ENCODE measurements around the gene KLHL2. TPM values are rescaled to one million over a fixed set of nuclear protein-coding genes. Genes with fewer than 3 reads are reported as not detected.
"Not testable (repeated sequence)": the region's sequence is repeated elsewhere in the genome, so short reads cannot be mapped to it uniquely, and the experiment has no call there.

The KLHL2 gene
- polyA plus RNA-seq, 4 donors, result 18.4 to 25.5 (median 20.4) TPM

DNA sequence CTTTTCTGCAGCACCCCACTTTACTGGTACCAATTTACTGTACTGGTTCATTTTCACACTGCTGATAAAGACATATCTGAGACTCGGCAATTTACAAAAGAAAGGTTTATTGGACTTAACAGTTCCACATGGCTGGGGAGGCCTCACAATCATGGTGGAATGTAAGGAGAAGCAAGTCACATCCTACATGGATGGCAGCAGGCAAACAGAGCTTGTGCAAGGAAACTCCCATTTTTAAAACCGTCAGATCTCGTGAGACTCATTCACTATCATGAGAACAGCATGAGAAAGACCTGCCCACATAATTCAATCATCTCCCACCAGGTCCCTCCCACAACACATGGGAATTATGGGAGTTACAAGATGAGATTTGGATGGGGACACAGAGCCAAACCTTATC lies 77.3 kb downstream of the KLHL2 start:
- DNase-seq (ENCODE audit: low read depth in 4 of 4, low spot score in 2 of 4), result not testable (repeated sequence)

DNA sequence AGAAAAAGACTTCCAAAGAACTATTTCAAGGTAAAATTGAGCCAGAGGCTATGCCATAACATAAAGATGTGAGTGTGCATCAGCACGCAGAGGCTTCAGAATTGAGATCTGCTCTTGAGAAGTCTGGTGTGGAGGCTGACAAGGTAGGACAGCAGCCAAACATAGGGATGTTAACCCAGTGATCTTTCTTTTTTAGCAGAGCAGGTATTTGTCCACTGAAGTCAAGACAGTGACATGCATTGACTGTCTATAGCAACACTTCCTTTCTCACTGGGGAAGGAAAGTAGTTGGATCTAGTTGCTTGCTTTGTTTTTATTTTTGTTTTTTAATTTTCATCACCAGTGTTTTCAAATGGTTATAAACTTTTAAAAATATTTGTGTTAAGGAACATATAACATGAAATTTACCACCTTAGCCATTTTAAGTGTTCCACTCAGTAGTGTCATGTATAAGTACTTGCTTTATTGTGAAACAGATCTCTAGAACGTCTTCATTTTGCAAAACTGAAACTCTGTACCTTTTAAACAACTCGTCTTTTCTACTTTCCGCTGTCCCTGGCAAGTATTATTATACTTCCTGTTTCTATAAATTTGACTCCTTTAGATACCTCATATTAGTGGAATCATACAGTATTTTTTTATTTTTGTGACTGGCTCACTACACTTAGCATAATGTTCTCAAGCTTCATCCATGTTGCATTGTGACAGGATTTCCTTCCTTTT lies 79.4 kb downstream of the KLHL2 start:
- not testable (repeated sequence) for DNase-seq (ENCODE audit: low read depth in 4 of 4, low spot score in 2 of 4)

DNA sequence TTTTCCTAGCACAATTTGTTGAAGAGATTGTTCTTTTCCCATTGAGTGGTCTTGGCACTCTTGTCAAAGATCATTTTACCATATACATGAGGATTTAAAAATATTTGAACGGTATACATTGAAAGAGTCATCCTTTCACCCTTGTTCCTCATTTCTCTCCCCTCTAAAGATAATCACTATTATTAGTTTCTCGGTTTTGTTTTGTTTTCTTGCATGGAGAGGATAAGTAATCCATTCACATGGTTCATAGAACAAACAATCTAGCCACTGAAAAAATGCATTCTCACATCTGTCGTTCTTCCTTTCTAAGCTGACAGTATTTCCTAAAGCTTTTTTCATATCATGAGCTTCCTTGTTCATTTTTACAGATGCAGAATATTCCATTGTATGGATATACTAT lies 80.9 kb downstream of the KLHL2 start:
- no peak for DNase-seq (ENCODE audit: low read depth in 4 of 4, low spot score in 2 of 4)

GRCh38 chr4:165288639-165289422 lies 81.5 kb downstream of the KLHL2 start:
- DNase-seq (ENCODE audit: low read depth in 4 of 4, low spot score in 2 of 4), result no peak

DNA sequence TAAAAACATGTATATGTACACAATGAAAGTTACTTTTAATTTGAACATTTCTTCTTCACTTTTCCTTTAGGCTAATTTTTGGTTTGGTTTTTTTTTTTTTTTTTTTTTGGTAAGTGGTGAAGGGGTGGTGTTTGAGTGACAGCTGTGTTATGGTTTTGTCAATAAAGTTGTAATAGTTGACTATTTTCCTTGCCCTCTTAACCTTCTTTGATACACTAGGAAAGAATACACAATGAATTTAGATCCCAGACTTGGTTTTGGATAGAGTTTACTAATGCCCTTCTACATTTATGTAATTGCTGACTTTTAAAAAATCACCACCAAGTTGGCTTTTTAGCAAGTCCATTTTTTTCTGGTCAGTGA lies 82.0 kb downstream of the KLHL2 start:
- DNase-seq (ENCODE audit: low read depth in 4 of 4, low spot score in 2 of 4), result no peak

DNA sequence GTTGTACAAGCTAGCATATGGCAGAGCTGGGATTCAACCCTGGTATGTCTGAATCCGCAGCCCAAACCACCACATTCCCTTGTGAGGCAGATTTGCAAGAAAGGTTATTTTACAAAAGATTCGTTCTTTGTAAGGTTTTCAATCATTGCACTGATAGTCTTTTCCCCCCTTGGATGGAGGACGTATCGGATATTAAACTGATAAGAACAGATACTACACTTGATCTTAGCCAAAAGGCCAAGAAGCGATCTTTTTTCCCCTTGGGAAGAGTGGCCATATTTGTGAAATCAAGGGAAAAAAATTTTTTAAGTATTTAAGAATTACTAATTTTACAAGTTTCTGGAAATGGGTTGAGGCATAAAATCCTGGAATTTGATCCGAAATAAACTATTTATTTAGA lies 85.7 kb downstream of the KLHL2 start:
- DNase-seq (ENCODE audit: low read depth in 4 of 4, low spot score in 2 of 4), result peak in 1 of 4 donors; percentile 24

- no peak for DNase-seq (ENCODE audit: low read depth in 4 of 4, low spot score in 2 of 4)
Measured at GRCh38 chr4:165293927-165294649, 86.7 kb downstream of the KLHL2 start.

- no peak for DNase-seq (ENCODE audit: low read depth in 4 of 4, low spot score in 2 of 4)
Measured at GRCh38 chr4:165294907-165295306, 87.5 kb downstream of the KLHL2 start.

GRCh38 chr4:165297626-165298025 lies 90.3 kb downstream of the KLHL2 start:
- DNase-seq (ENCODE audit: low read depth in 4 of 4, low spot score in 2 of 4), result no peak

- no peak for DNase-seq (ENCODE audit: low read depth in 4 of 4, low spot score in 2 of 4)
Measured at GRCh38 chr4:165299399-165300060, 92.2 kb downstream of the KLHL2 start.

DNA sequence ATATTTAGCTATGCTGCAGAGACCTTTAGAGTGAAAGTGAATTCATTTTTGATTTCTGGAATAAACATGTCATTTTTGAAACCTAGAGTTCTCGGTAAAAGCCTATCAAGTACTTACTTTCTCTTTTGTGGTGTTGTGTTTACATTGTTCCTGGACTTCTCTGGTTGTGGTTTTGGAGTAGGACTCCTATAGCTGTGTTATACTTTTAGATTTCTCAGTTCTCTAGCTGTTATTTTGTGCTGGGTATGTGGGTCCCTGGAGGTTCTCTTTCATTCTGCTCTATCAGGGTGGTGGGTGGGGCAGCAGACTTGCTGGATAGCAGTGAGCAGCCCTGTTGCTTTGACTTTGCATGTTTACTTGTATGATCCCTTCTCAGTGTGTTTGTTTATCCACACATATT lies 94.5 kb downstream of the KLHL2 start:
- no peak for DNase-seq (ENCODE audit: low read depth in 4 of 4, low spot score in 2 of 4)

- no peak for DNase-seq (ENCODE audit: low read depth in 4 of 4, low spot score in 2 of 4)
Measured at GRCh38 chr4:165302658-165303057, 95.3 kb downstream of the KLHL2 start.

GRCh38 chr4:165308166-165308565 lies 100.8 kb downstream of the KLHL2 start:
- no peak for DNase-seq (ENCODE audit: low read depth in 4 of 4, low spot score in 2 of 4)

- no peak for DNase-seq (ENCODE audit: low read depth in 4 of 4, low spot score in 2 of 4)
Measured at GRCh38 chr4:165308606-165309005, 101.2 kb downstream of the KLHL2 start.

- no peak for DNase-seq (ENCODE audit: low read depth in 4 of 4, low spot score in 2 of 4)
Measured at GRCh38 chr4:165309456-165309855, 102.1 kb downstream of the KLHL2 start.

DNA sequence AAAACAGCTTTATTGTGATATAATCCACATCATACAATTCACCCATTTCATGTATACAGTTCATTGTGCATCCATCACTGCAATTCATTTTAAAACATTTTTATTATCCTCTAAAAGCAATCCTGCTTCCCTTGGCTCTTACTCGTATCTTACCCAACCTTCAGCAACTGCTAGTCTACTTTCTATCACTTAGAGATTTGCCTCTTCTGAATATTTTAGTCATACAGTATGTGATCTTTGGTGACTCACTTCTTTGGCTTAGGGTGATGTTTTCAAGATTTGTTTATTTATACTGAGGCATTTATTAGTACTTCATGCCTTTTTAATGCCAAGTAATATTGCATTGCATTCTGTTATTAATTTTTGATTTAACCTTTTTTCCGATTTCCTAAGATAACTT lies 105.1 kb downstream of the KLHL2 start:
- DNase-seq (ENCODE audit: low read depth in 4 of 4, low spot score in 2 of 4), result no peak

DNA sequence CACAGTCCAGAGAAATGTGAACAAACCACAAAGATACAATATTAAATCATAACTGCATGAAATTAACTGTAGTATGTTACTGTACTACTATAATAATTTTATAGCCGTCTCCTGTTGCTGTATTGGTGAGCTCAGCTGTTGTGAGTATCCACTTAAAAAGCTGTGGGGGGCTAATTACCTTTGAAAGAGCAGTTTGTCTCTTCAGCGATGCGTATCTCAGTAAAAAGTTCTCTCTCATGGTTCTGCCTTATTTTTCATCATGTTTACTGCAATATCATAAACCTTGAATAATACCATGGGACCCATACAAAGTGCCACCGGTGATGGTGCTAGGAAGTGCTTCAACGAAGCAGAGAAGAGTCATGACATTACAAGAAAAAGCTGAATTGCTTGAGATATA lies 111.7 kb downstream of the KLHL2 start:
- no peak for DNase-seq (ENCODE audit: low read depth in 4 of 4, low spot score in 2 of 4)

- DNase-seq (ENCODE audit: low read depth in 4 of 4, low spot score in 2 of 4), result no peak
Measured at GRCh38 chr4:165319509-165319908, 112.1 kb downstream of the KLHL2 start.

GRCh38 chr4:165324236-165324917 lies 117.0 kb downstream of the KLHL2 start:
- no peak for DNase-seq (ENCODE audit: low read depth in 4 of 4, low spot score in 2 of 4)

GRCh38 chr4:165324918-165325304 lies 117.5 kb downstream of the KLHL2 start:
- no peak for DNase-seq (ENCODE audit: low read depth in 4 of 4, low spot score in 2 of 4)
